BE2C (cell line): ENCODE data around the gene DBH.

Source experiments
- DNase-seq: peaks from one replicate; pipeline ENCODE4 v3.0.0-alpha.2; 2020
- H3K27me3 ChIP-seq: fragments of 250-450 bp; sonication (Bioruptor Pico); 2 replicates; pipeline ENCODE4 v1.5.1; 2020; ENCODE audit warnings: mild to moderate bottlenecking
- H3K36me3 ChIP-seq: fragments of 250-450 bp; sonication (Bioruptor Pico); 2 replicates; pipeline ENCODE4 v1.5.1; 2020; ENCODE audit warnings: mild to moderate bottlenecking
- H3K4me1 ChIP-seq: fragments of 250-450 bp; sonication (Bioruptor Pico); 2 replicates; pipeline ENCODE4 v1.5.1; 2020
- H3K4me3 ChIP-seq: 2 replicates; pipeline ENCODE4 v1.5.1; 2011; ENCODE audit warnings: low read depth, low read length
- H3K9me3 ChIP-seq: fragments of 250-450 bp; sonication (Bioruptor Pico); 2 replicates; pipeline ENCODE4 v1.5.1; 2020
- CTCF ChIP-seq: IDR thresholded peaks from 2 replicates; pipeline ENCODE4 v1.5.1; 2012; ENCODE audit warnings: mild to moderate bottlenecking, low read depth, low read length

The DBH gene

GRCh38 chr9:133631111-133631510 is 5.1 kb upstream of the DBH start:
- no peaks in the 10 kb centered on the region for H3K27me3 ChIP-seq
- DNase-seq, result no peak
- no peak for TF ChIP-seq CTCF

GRCh38 chr9:133632806-133633680 is 3.1 kb upstream of the DBH start:
- peak; percentile 80 for DNase-seq
- H3K36me3 ChIP-seq, result no peaks in the 10 kb centered on the region
- H3K4me1 ChIP-seq, result peaks cover 52% of the 10 kb centered on the region
- no peaks in the 10 kb centered on the region for H3K27me3 ChIP-seq
- H3K4me3 ChIP-seq, result peak overlapping the region; percentile 80; the same call in 1 of the 2 replicates
- H3K9me3 ChIP-seq, result no peaks in the 10 kb centered on the region
- no peak for TF ChIP-seq CTCF

More at GRCh38 chr9:133631111-133631510, 5.1 kb upstream of the DBH start:
- no peak overlapping the region for H3K4me3 ChIP-seq
- no peaks in the 10 kb centered on the region for H3K36me3 ChIP-seq
- peaks cover 1% of the 10 kb centered on the region for H3K9me3 ChIP-seq
- peaks cover 58% of the 10 kb centered on the region for H3K4me1 ChIP-seq

GRCh38 chr9:133633681-133634080 is 2.5 kb upstream of the DBH start:
- no peaks in the 10 kb centered on the region for H3K27me3 ChIP-seq
- no peak for TF ChIP-seq CTCF
- H3K9me3 ChIP-seq, result no peaks in the 10 kb centered on the region
- DNase-seq, result peak; percentile 53
- peaks cover 1% of the 10 kb centered on the region; the same call in 1 of the 2 replicates for H3K36me3 ChIP-seq
- peak overlapping the region; percentile 80; the same call in 1 of the 2 replicates for H3K4me3 ChIP-seq
- peaks cover 48% of the 10 kb centered on the region for H3K4me1 ChIP-seq

- Histone ChIP-seq H3K27me3 (no peaks in the 10 kb centered on the region), H3K9me3 (no peaks in the 10 kb centered on the region), H3K4me3 (peak overlapping the region; percentile 80; the same call in 1 of the 2 replicates), H3K36me3 (peaks cover 3% of the 10 kb centered on the region; the same call in 1 of the 2 replicates), H3K4me1 (peaks cover 48% of the 10 kb centered on the region)
- no peak for TF ChIP-seq CTCF
- DNase-seq, result peak; percentile 64
These were observed 2.0 kb upstream of the DBH start for GRCh38 chr9:133634081-133634691.

- Histone ChIP-seq H3K27me3 (no peaks in the 10 kb centered on the region), H3K9me3 (no peaks in the 10 kb centered on the region), H3K4me1 (peaks cover 52% of the 10 kb centered on the region), H3K4me3 (peak overlapping the region; percentile 80), H3K36me3 (peaks cover 13% of the 10 kb centered on the region)
- no peak for TF ChIP-seq CTCF
- peak; percentile 73 for DNase-seq
These were observed 1.1 kb upstream of the DBH start for GRCh38 chr9:133635098-133635497.
